HepG2 (cell line): ENCODE measurements around the gene CDYL2.

Experiments
- CTCF ChIP-seq: sonication (generic); formaldehyde crosslinking; IDR thresholded peaks from 2 replicates; pipeline ENCODE4 v1.5.0; 2020; ENCODE audit warnings: mild to moderate bottlenecking, missing genetic modification reagents, moderate library complexity
- FOXM1 ChIP-seq: sonication (generic); formaldehyde crosslinking; IDR thresholded peaks from 2 replicates; pipeline ENCODE4 v1.5.0; 2020; ENCODE audit warnings: missing genetic modification reagents
- HDAC6 ChIP-seq: fragments of 200-600 bp; sonication (generic); IDR thresholded peaks from 2 replicates; pipeline ENCODE4 v1.7.0; 2017; ENCODE audit warnings: mild to moderate bottlenecking, antibody characterized with exemption, low read length, low read depth
- JUNB ChIP-seq: sonication (generic); formaldehyde crosslinking; IDR thresholded peaks from 2 replicates; pipeline ENCODE4 v1.8.0; 2022; ENCODE audit warnings: missing genetic modification reagents, mild to moderate bottlenecking, borderline replicate concordance
- MAX ChIP-seq: IDR thresholded peaks from 2 replicates; pipeline ENCODE4 v1.6.1; 2012; ENCODE audit warnings: inconsistent platforms
- RAD21 ChIP-seq: fragments of 450-650 bp; formaldehyde crosslinking; IDR thresholded peaks from 2 replicates; pipeline ENCODE4 v1.5.0; 2020; ENCODE audit warnings: mild to moderate bottlenecking

GRCh38 chr16:80739523-80739922, 64.9 kb downstream of the CDYL2 start:
- TF ChIP-seq CTCF (CRISPR knock-in tag) (no peak), RAD21 (CRISPR knock-in tag) (no peak), FOXM1 (CRISPR knock-in tag) (no peak), JUNB (CRISPR knock-in tag) (no peak), HDAC6 (no peak), MAX (no peak)
